IPS DF 6.9 (cell line): ENCODE measurements around the gene TAF11L14.
"Not testable (repeated sequence)": the region's sequence is repeated elsewhere in the genome, so short reads cannot be mapped to it uniquely, and the experiment has no call there.

Source experiments
- DNase-seq: peaks from one replicate; pipeline ENCODE4 v3.0.0-alpha.2; 2013; ENCODE audit warnings: low read depth, low spot score
- H3K27ac ChIP-seq: one replicate; pipeline ENCODE4 v1.5.1; 2013; ENCODE audit warnings: low read length, control low read depth
- H3K27me3 ChIP-seq: 2 replicates; pipeline ENCODE4 v1.6.1; 2013; ENCODE audit warnings: mild to moderate bottlenecking, low read length; ENCODE audit not compliant: control insufficient read depth, insufficient read depth
- H3K36me3 ChIP-seq: 2 replicates; pipeline ENCODE4 v1.6.1; 2013; ENCODE audit warnings: low read length; ENCODE audit not compliant: control insufficient read depth, insufficient read depth
- H3K4me1 ChIP-seq: 2 replicates; pipeline ENCODE4 v1.6.1; 2013; ENCODE audit warnings: low read length; ENCODE audit not compliant: control insufficient read depth, insufficient read depth
- H3K4me3 ChIP-seq: 2 replicates; pipeline ENCODE4 v1.5.1; 2013; ENCODE audit warnings: mild to moderate bottlenecking, low read length
- H3K9me3 ChIP-seq: 2 replicates; pipeline ENCODE4 v1.6.1; 2013; ENCODE audit warnings: low read length, inconsistent platforms; ENCODE audit not compliant: control insufficient read depth, insufficient read depth
- WGBS: extraction: QIAGEN DNeasy Blood & Tissue Kit; methylation state at CpG from one replicate; pipeline ENCODE4 v1.1.7; 2013; ENCODE audit warnings: mixed read lengths, missing lambda C conversion rate; ENCODE audit not compliant: insufficient read length, insufficient coverage; 5-methylcytosine and 5-hydroxymethylcytosine counted together

TAF11L14 gene

GRCh38 chr5:17634160-17634559, at the start of gene TAF11L14:
TSS of gene TAF11L14 (plus strand) at chr5:17634460.
- no peak within 1 kb of the TSS for H3K27ac ChIP-seq
- no peaks in the 10 kb centered on the region for H3K4me1 ChIP-seq
- no CpG with 5 or more reads among the region's 5 CpGs for WGBS
- H3K9me3 ChIP-seq = no peaks in the 10 kb centered on the region
- H3K27me3 ChIP-seq = no peaks in the 10 kb centered on the region
- no peaks in the 10 kb centered on the region for H3K36me3 ChIP-seq
- H3K4me3 ChIP-seq = no peak within 1 kb of the TSS
- DNase-seq = no peak

GRCh38 chr5:17585658-17586057, 48.6 kb upstream of the TAF11L14 start, which contains the start of gene TAF11L7:
TSS of gene TAF11L7 (minus strand) at chr5:17585758.
- not testable (repeated sequence) for H3K9me3 ChIP-seq, H3K36me3 ChIP-seq
- WGBS = no CpG with 5 or more reads among the region's 16 CpGs

GRCh38 chr5:17590860-17591259, 43.4 kb upstream of the TAF11L14 start, which contains the start of gene TAF11L8:
TSS of gene TAF11L8 (minus strand) at chr5:17590960.
- not testable (repeated sequence) for H3K27me3 ChIP-seq, H3K4me1 ChIP-seq, H3K4me3 ChIP-seq, H3K36me3 ChIP-seq, DNase-seq, H3K9me3 ChIP-seq, H3K27ac ChIP-seq
- WGBS = no CpG with 5 or more reads among the region's 16 CpGs

More at GRCh38 chr5:17585658-17586057, 48.6 kb upstream of the TAF11L14 start, which contains the start of gene TAF11L7:
- H3K27ac ChIP-seq, H3K27me3 ChIP-seq, H3K4me3 ChIP-seq, H3K4me1 ChIP-seq, DNase-seq: not testable (repeated sequence)

- not testable (repeated sequence) for H3K4me1 ChIP-seq, DNase-seq, H3K36me3 ChIP-seq, H3K27ac ChIP-seq, H3K27me3 ChIP-seq, H3K4me3 ChIP-seq, H3K9me3 ChIP-seq
- WGBS = no CpG with 5 or more reads among the region's 15 CpGs
These were observed 40.0 kb upstream of the TAF11L14 start, which contains the start of gene TAF11L9 for GRCh38 chr5:17594255-17594654. TSS of gene TAF11L9 (minus strand) at chr5:17594394.

GRCh38 chr5:17597728-17598127, 36.5 kb upstream of the TAF11L14 start, which contains the start of gene TAF11L10:
TSS of gene TAF11L10 (minus strand) at chr5:17597828.
- H3K9me3 ChIP-seq, H3K4me1 ChIP-seq, DNase-seq, H3K4me3 ChIP-seq, H3K27ac ChIP-seq, H3K36me3 ChIP-seq, H3K27me3 ChIP-seq: not testable (repeated sequence)
- no CpG with 5 or more reads among the region's 15 CpGs for WGBS

GRCh38 chr5:17603880-17604279, 30.4 kb upstream of the TAF11L14 start, which contains the start of gene TAF11L11:
TSS of gene TAF11L11 (plus strand) at chr5:17604183.
- WGBS = no CpG with 5 or more reads among the region's 6 CpGs
- not testable (repeated sequence) for H3K4me1 ChIP-seq, DNase-seq, H3K4me3 ChIP-seq, H3K27ac ChIP-seq, H3K9me3 ChIP-seq, H3K36me3 ChIP-seq, H3K27me3 ChIP-seq

GRCh38 chr5:17604951-17605350, 29.3 kb upstream of the TAF11L14 start:
- no peaks in the 10 kb centered on the region for H3K27me3 ChIP-seq
- H3K27ac ChIP-seq = no peak overlapping the region
- no peaks in the 10 kb centered on the region for H3K36me3 ChIP-seq
- no peaks in the 10 kb centered on the region for H3K9me3 ChIP-seq
- H3K4me3 ChIP-seq = no peak overlapping the region
- DNase-seq = no peak
- no CpG with 5 or more reads among the region's 14 CpGs for WGBS
- H3K4me1 ChIP-seq = no peaks in the 10 kb centered on the region

- not testable (repeated sequence) for H3K9me3 ChIP-seq, H3K27me3 ChIP-seq, DNase-seq, H3K4me1 ChIP-seq, H3K4me3 ChIP-seq, H3K36me3 ChIP-seq, H3K27ac ChIP-seq
- no CpG with 5 or more reads among the region's 4 CpGs for WGBS
These were observed 26.8 kb upstream of the TAF11L14 start for GRCh38 chr5:17607461-17607860.

GRCh38 chr5:17610092-17610491, 24.2 kb upstream of the TAF11L14 start, which contains the start of gene TAF11L12:
TSS of gene TAF11L12 (plus strand) at chr5:17610392.
- H3K9me3 ChIP-seq, H3K4me3 ChIP-seq, H3K36me3 ChIP-seq, DNase-seq, H3K27me3 ChIP-seq, H3K27ac ChIP-seq, H3K4me1 ChIP-seq: not testable (repeated sequence)
- WGBS = no CpG with 5 or more reads among the region's 2 CpGs

GRCh38 chr5:17614872-17615605, 19.2 kb upstream of the TAF11L14 start:
- Histone ChIP-seq H3K4me3 (no peak overlapping the region), H3K36me3 (no peaks in the 10 kb centered on the region), H3K27ac (no peak overlapping the region), H3K27me3 (no peaks in the 10 kb centered on the region), H3K4me1 (no peaks in the 10 kb centered on the region), H3K9me3 (no peaks in the 10 kb centered on the region)
- DNase-seq = no peak
- no CpG with 5 or more reads among the region's 17 CpGs for WGBS

GRCh38 chr5:17619354-17619753, 14.9 kb upstream of the TAF11L14 start:
- Histone ChIP-seq H3K9me3 (no peaks in the 10 kb centered on the region), H3K27ac (no peak overlapping the region), H3K27me3 (no peaks in the 10 kb centered on the region), H3K4me1 (no peaks in the 10 kb centered on the region), H3K4me3 (no peak overlapping the region), H3K36me3 (no peaks in the 10 kb centered on the region)
- DNase-seq = no peak
- no CpG with 5 or more reads among the region's 3 CpGs for WGBS
